ENCODE measurements around the gene ALPL. TPM values are rescaled to one million over a fixed set of nuclear protein-coding genes. Genes with fewer than 3 reads are reported as not detected.
"Not testable (repeated sequence)": the region's sequence is repeated elsewhere in the genome, so short reads cannot be mapped to it uniquely, and the experiment has no call there.

The ALPL gene
- total RNA-seq, 4 donors from 2014 or later, result 2.8 to 6.4 (median 4.4) TPM

- intact Hi-C loops (cut with DNase I; ENCODE audit: low total_unique reads), result no loop called here
- no peaks in the 10 kb centered on the region for H3K36me3 ChIP-seq
- H3K27ac ChIP-seq, result no peak overlapping the region
- H3K9me3 ChIP-seq, result no peaks in the 10 kb centered on the region
- DNase-seq, result no peak
- TF ChIP-seq POLR2A (IDR thresholded peaks at IDR 0.05) (no peak), CTCF (IDR thresholded peaks at IDR 0.05) (no peak)
- H3K27me3 ChIP-seq, result no peaks in the 10 kb centered on the region
- no peaks in the 10 kb centered on the region for H3K4me1 ChIP-seq
- H3K4me3 ChIP-seq, result no peak overlapping the region
These were observed 30.9 kb upstream of the ALPL start for GRCh38 chr1:21478356-21478755.

GRCh38 chr1:21483881-21484280, 25.3 kb upstream of the ALPL start:
- H3K27me3 ChIP-seq; H3K9me3 ChIP-seq; H3K27ac ChIP-seq; H3K4me3 ChIP-seq; H3K36me3 ChIP-seq; intact Hi-C loops (cut with DNase I; ENCODE audit: low total_unique reads); DNase-seq; H3K4me1 ChIP-seq: not testable (repeated sequence)

GRCh38 chr1:21489146-21489545, 20.1 kb upstream of the ALPL start:
- Histone ChIP-seq H3K4me1 (no peaks in the 10 kb centered on the region), H3K9me3 (no peaks in the 10 kb centered on the region), H3K27ac (no peak overlapping the region), H3K27me3 (no peaks in the 10 kb centered on the region), H3K4me3 (no peak overlapping the region), H3K36me3 (no peaks in the 10 kb centered on the region)
- TF ChIP-seq POLR2A (IDR thresholded peaks at IDR 0.05) (no peak), CTCF (IDR thresholded peaks at IDR 0.05) (no peak)
- intact Hi-C loops (cut with DNase I; ENCODE audit: low total_unique reads), result no loop called here
- DNase-seq, result no peak

GRCh38 chr1:21490774-21491487, 18.3 kb upstream of the ALPL start:
- no peaks in the 10 kb centered on the region for H3K4me1 ChIP-seq
- intact Hi-C loops (cut with DNase I; ENCODE audit: low total_unique reads), result no loop called here
- H3K27ac ChIP-seq, result no peak overlapping the region
- H3K36me3 ChIP-seq, result no peaks in the 10 kb centered on the region
- TF ChIP-seq CTCF (IDR thresholded peaks at IDR 0.05) (peak in 1 of 4 experiments; percentile 5), POLR2A (IDR thresholded peaks at IDR 0.05) (no peak)
- H3K27me3 ChIP-seq, result no peaks in the 10 kb centered on the region
- H3K4me3 ChIP-seq, result no peak overlapping the region
- H3K9me3 ChIP-seq, result no peaks in the 10 kb centered on the region
- DNase-seq, result no peak

GRCh38 chr1:21491488-21492355, 17.5 kb upstream of the ALPL start:
- Histone ChIP-seq H3K27ac (no peak overlapping the region), H3K27me3 (no peaks in the 10 kb centered on the region), H3K36me3 (no peaks in the 10 kb centered on the region), H3K9me3 (no peaks in the 10 kb centered on the region), H3K4me3 (no peak overlapping the region), H3K4me1 (no peaks in the 10 kb centered on the region)
- intact Hi-C loops (cut with DNase I; ENCODE audit: low total_unique reads), result no loop called here
- TF ChIP-seq POLR2A (IDR thresholded peaks at IDR 0.05), result no peak
- TF ChIP-seq CTCF (IDR thresholded peaks at IDR 0.05), result no peak
- no peak for DNase-seq

Data from uterus (tissue), 4 donors.